ENCODE data around the gene SHCBP1L. TPM values are rescaled to one million over a fixed set of nuclear protein-coding genes. Genes with fewer than 3 reads are reported as not detected.
"Not testable (repeated sequence)": the region's sequence is repeated elsewhere in the genome, so short reads cannot be mapped to it uniquely, and the experiment has no call there.

The SHCBP1L gene
- total RNA-seq, 2 donors from 2014 or later, result not detected

- H3K4me3 ChIP-seq, result no peak overlapping the region
- H3K4me1 ChIP-seq, result no peaks in the 10 kb centered on the region
- intact Hi-C loops (cut with DNase I), result no loop called here
- 67 to 69% methylated on average over 3 of the region's 3 CpGs for WGBS, 2 donors
- no peak overlapping the region for H3K27ac ChIP-seq
- H3K36me3 ChIP-seq (replicated peaks in 1 of 2; ENCODE audit: insufficient read depth in 1 of 2, low read depth in 2 of 2), result no peaks in the 10 kb centered on the region
- ATAC-seq, result no peak
- DNase-seq, result no peak
- TF ChIP-seq CTCF (IDR thresholded peaks at IDR 0.05) (no peak), POLR2A (IDR thresholded peaks at IDR 0.05) (no peak)
- H3K27me3 ChIP-seq, result no peaks in the 10 kb centered on the region
- H3K9me3 ChIP-seq, result no peaks in the 10 kb centered on the region
Measured at GRCh38 chr1:182917378-182917777, 35.6 kb downstream of the SHCBP1L start.

GRCh38 chr1:182913401-182913800, 39.6 kb downstream of the SHCBP1L start:
- ATAC-seq (no peak), DNase-seq (no peak)
- no peaks in the 10 kb centered on the region for H3K9me3 ChIP-seq
- H3K36me3 ChIP-seq (replicated peaks in 1 of 2; ENCODE audit: insufficient read depth in 1 of 2, low read depth in 2 of 2), result no peaks in the 10 kb centered on the region
- no peak overlapping the region for H3K4me3 ChIP-seq
- intact Hi-C loops (cut with DNase I), result no loop called here
- H3K27ac ChIP-seq, result no peak overlapping the region
- TF ChIP-seq CTCF (IDR thresholded peaks at IDR 0.05) (no peak), POLR2A (IDR thresholded peaks at IDR 0.05) (no peak)
- 95 to 97% methylated on average over 3 of the region's 3 CpGs for WGBS, 2 donors
- no peaks in the 10 kb centered on the region for H3K27me3 ChIP-seq
- H3K4me1 ChIP-seq, result no peaks in the 10 kb centered on the region

GRCh38 chr1:182910143-182910542, 42.8 kb downstream of the SHCBP1L start:
- H3K27ac ChIP-seq, result no peak overlapping the region
- TF ChIP-seq CTCF (IDR thresholded peaks at IDR 0.05), result no peak
- TF ChIP-seq POLR2A (IDR thresholded peaks at IDR 0.05), result no peak
- no peak overlapping the region for H3K4me3 ChIP-seq
- WGBS, 2 donors, result 95 to 100% methylated on average over 1 of the region's 1 CpG
- intact Hi-C loops (cut with DNase I), result no loop called here
- no peaks in the 10 kb centered on the region for H3K27me3 ChIP-seq
- ATAC-seq, result no peak
- H3K4me1 ChIP-seq, result no peaks in the 10 kb centered on the region
- DNase-seq, result no peak
- no peaks in the 10 kb centered on the region for H3K9me3 ChIP-seq
- no peaks in the 10 kb centered on the region for H3K36me3 ChIP-seq (replicated peaks in 1 of 2; ENCODE audit: insufficient read depth in 1 of 2, low read depth in 2 of 2)

GRCh38 chr1:182909578-182909977, 43.4 kb downstream of the SHCBP1L start:
- Histone ChIP-seq H3K27me3 (no peaks in the 10 kb centered on the region), H3K4me1 (no peaks in the 10 kb centered on the region), H3K9me3 (no peaks in the 10 kb centered on the region), H3K27ac (no peak overlapping the region), H3K4me3 (no peak overlapping the region), H3K36me3 (replicated peaks in 1 of 2; ENCODE audit: insufficient read depth in 1 of 2, low read depth in 2 of 2) (no peaks in the 10 kb centered on the region)
- ATAC-seq (no peak), DNase-seq (no peak)
- 55 to 57% methylated on average over 4 of the region's 4 CpGs for WGBS, 2 donors
- TF ChIP-seq CTCF (IDR thresholded peaks at IDR 0.05), result no peak
- no peak for TF ChIP-seq POLR2A (IDR thresholded peaks at IDR 0.05)
- intact Hi-C loops (cut with DNase I), result no loop called here

- no peaks in the 10 kb centered on the region for H3K4me1 ChIP-seq
- DNase-seq (no peak), ATAC-seq (no peak)
- H3K36me3 ChIP-seq (replicated peaks in 1 of 2; ENCODE audit: insufficient read depth in 1 of 2, low read depth in 2 of 2), result no peaks in the 10 kb centered on the region
- no peak overlapping the region for H3K27ac ChIP-seq
- TF ChIP-seq CTCF (IDR thresholded peaks at IDR 0.05) (no peak), POLR2A (IDR thresholded peaks at IDR 0.05) (no peak)
- intact Hi-C loops (cut with DNase I), result no loop called here
- H3K4me3 ChIP-seq, result no peak overlapping the region
- H3K9me3 ChIP-seq, result no peaks in the 10 kb centered on the region
- 83 to 85% methylated on average over 2 of the region's 2 CpGs for WGBS, 2 donors
- no peaks in the 10 kb centered on the region for H3K27me3 ChIP-seq
Measured at GRCh38 chr1:182905321-182905720, 47.6 kb downstream of the SHCBP1L start.

GRCh38 chr1:182901946-182902345, 51.0 kb downstream of the SHCBP1L start:
- H3K27me3 ChIP-seq; intact Hi-C loops (cut with DNase I); H3K4me1 ChIP-seq; ATAC-seq; H3K27ac ChIP-seq; DNase-seq; H3K36me3 ChIP-seq (replicated peaks in 1 of 2; ENCODE audit: insufficient read depth in 1 of 2, low read depth in 2 of 2); H3K9me3 ChIP-seq; H3K4me3 ChIP-seq: not testable (repeated sequence)
- 89 to 93% methylated on average over 5 of the region's 5 CpGs for WGBS, 2 donors
